OCI-LY7 (cell line): ENCODE measurements around the gene COL2A1. TPM values are rescaled to one million over a fixed set of nuclear protein-coding genes. Genes with fewer than 3 reads are reported as not detected.
"Not testable (repeated sequence)": the region's sequence is repeated elsewhere in the genome, so short reads cannot be mapped to it uniquely, and the experiment has no call there.

Experiments
- BruUV-seq: library from RNA; stranded (reverse); fragments of 400-500 nt; replicated peaks from 2 replicates; lab custom pipeline; 2021; lab: Mats Ljungman, UMichigan
- CTCF ChIA-PET: fragments of 300-600 bp; sonication (Branson Sonifier 250); formaldehyde crosslinking; loops from one replicate; lab custom pipeline; 2022; ENCODE audit warnings: antibody characterized with exemption; ENCODE audit not compliant: unreplicated experiment; lab: Charles Lee
- POLR2A ChIA-PET: fragments of 300-600 bp; sonication (Branson Sonifier 250); formaldehyde crosslinking; loops from one replicate; lab custom pipeline; 2022; ENCODE audit warnings: antibody characterized with exemption; lab: Charles Lee
- DNase-seq: peaks from one replicate; pipeline ENCODE4 v3.0.0-alpha.2; 2015; ENCODE audit warnings: low spot score
- H2AFZ ChIP-seq: fragments of 200-600 bp; sonication (generic), shearing (Covaris generic); 2 replicates; pipeline ENCODE4 v1.6.1; 2014; ENCODE audit warnings: mild to moderate bottlenecking, antibody characterized with exemption, low read length, moderate library complexity
- H3K27ac ChIP-seq: fragments of 200-600 bp; sonication (generic); 2 replicates; pipeline ENCODE4 v1.5.1; 2014; ENCODE audit warnings: mixed run types, low read depth, mild to moderate bottlenecking, moderate library complexity, low read length, inconsistent platforms; ENCODE audit not compliant: poor library complexity, severe bottlenecking
- H3K36me3 ChIP-seq: fragments of 200-600 bp; sonication (generic); 2 replicates; pipeline ENCODE4 v1.6.1; 2014; ENCODE audit warnings: mild to moderate bottlenecking, antibody characterized with exemption, low read length, moderate library complexity, mixed read lengths; ENCODE audit not compliant: insufficient read depth
- H3K4me1 ChIP-seq: fragments of 200-600 bp; sonication (generic); 2 replicates; pipeline ENCODE4 v1.5.1; 2014; ENCODE audit warnings: mild to moderate bottlenecking, low read length; ENCODE audit not compliant: insufficient read depth, poor library complexity, severe bottlenecking
- H3K4me2 ChIP-seq: fragments of 200-600 bp; sonication (generic); 2 replicates; pipeline ENCODE4 v1.6.1; 2014; ENCODE audit warnings: mild to moderate bottlenecking, low read length
- H3K4me3 ChIP-seq: fragments of 200-600 bp; sonication (generic); 2 replicates; pipeline ENCODE4 v1.5.1; 2014; ENCODE audit warnings: mild to moderate bottlenecking, low read depth, low read length; ENCODE audit not compliant: poor library complexity, severe bottlenecking
- H3K79me2 ChIP-seq: fragments of 200-600 bp; sonication (generic); 2 replicates; pipeline ENCODE4 v1.6.1; 2016; ENCODE audit warnings: low read depth, mild to moderate bottlenecking, low read length, moderate library complexity, mixed read lengths; ENCODE audit not compliant: insufficient read depth
- H3K9me2 ChIP-seq: fragments of 200-600 bp; sonication (generic); 2 replicates; pipeline ENCODE4 v1.6.1; 2016; ENCODE audit warnings: mild to moderate bottlenecking, low read length, mixed read lengths; ENCODE audit not compliant: insufficient read depth
- H3K9me3 ChIP-seq: fragments of 200-600 bp; sonication (generic); 2 replicates; pipeline ENCODE4 v1.6.1; 2014; ENCODE audit warnings: mild to moderate bottlenecking, mixed run types, low read length, mixed read lengths
- H4K20me1 ChIP-seq: fragments of 200-600 bp; sonication (generic); 2 replicates; pipeline ENCODE4 v1.6.1; 2014; ENCODE audit warnings: mild to moderate bottlenecking, antibody characterized with exemption, low read length, moderate library complexity, mixed read lengths; ENCODE audit not compliant: insufficient read depth
- EZH2phosphoT487 ChIP-seq: fragments of 200-600 bp; sonication (generic); IDR thresholded peaks from 2 replicates; pipeline ENCODE4 v1.6.1; 2018; ENCODE audit warnings: low read depth, borderline replicate concordance, mild to moderate bottlenecking, mixed run types, antibody characterized with exemption, low read length, moderate library complexity, mixed read lengths
- intact Hi-C: fragments of 100-400 bp; cut with micrococcal nuclease; formaldehyde crosslinking; loops from one replicate; pipeline ENCODE4 v1.10.0; 2022; ENCODE audit not compliant: unreplicated experiment
- total RNA-seq, 2 experiments: library from RNA; depleted of rRNA in 1 of 2; stranded (reverse); fragments of >200 nt in 1 of 2; shearing (Covaris generic) in 1 of 2; gene quantifications; 2 replicates each; pipeline ENCODE4 v1.2.3, GENCODE V29; 2014 to 2022
- TF ChIP-seq, protein P1 (sequence below): fragments of 200-600 bp; sonication (generic); conservative IDR thresholded peaks from 2 replicates; pipeline ENCODE4 v1.5.1; 2014; ENCODE audit warnings: mild to moderate bottlenecking, antibody characterized with exemption, low read length, moderate library complexity, mixed read lengths

Gene COL2A1
- total RNA-seq, 2 experiments from 2014 or later, result 0.08 TPM; not detected in 1

DNA sequence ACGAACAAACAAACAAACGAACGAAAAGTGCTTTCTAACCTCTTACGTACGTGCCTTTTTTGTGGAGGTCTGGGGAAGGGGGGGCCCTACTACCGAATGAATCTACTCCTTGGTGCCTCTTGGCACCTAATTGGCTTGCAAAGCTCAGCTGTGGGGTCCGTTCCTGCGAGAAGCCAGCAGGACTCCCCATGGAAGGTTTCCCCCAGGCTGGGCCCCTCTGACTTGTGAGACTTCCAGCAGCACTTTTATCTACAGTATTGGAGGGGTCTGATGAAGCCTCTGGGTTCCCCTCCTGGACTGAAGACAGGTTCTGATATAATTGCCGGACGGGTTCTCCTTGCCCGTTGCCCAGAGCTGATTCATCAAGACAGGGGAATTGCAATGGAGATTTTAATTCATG lies 42.1 kb downstream of the COL2A1 start:
- no TSS peak for BruUV-seq
- Histone ChIP-seq H2AFZ (no peak overlapping the region), H3K4me3 (no peak overlapping the region), H3K9me3 (0 out of 2 replicates have a peak, but pooled peaks cover 5% of the 10 kb centered on the region), H3K27ac (no peak overlapping the region), H4K20me1 (no peaks in the 10 kb centered on the region), H3K36me3 (peaks cover 24% of the 10 kb centered on the region), H3K4me1 (peaks cover 32% of the 10 kb centered on the region), H3K9me2 (no peaks in the 10 kb centered on the region), H3K4me2 (no peak overlapping the region), H3K79me2 (peaks cover 10% of the 10 kb centered on the region; the same call in 1 of the 2 replicates)
- CTCF ChIA-PET, result no interaction called here
- TF ChIP-seq EZH2phosphoT487, result no peak
- TF ChIP-seq, protein P1, sequence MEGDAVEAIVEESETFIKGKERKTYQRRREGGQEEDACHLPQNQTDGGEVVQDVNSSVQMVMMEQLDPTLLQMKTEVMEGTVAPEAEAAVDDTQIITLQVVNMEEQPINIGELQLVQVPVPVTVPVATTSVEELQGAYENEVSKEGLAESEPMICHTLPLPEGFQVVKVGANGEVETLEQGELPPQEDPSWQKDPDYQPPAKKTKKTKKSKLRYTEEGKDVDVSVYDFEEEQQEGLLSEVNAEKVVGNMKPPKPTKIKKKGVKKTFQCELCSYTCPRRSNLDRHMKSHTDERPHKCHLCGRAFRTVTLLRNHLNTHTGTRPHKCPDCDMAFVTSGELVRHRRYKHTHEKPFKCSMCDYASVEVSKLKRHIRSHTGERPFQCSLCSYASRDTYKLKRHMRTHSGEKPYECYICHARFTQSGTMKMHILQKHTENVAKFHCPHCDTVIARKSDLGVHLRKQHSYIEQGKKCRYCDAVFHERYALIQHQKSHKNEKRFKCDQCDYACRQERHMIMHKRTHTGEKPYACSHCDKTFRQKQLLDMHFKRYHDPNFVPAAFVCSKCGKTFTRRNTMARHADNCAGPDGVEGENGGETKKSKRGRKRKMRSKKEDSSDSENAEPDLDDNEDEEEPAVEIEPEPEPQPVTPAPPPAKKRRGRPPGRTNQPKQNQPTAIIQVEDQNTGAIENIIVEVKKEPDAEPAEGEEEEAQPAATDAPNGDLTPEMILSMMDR, result no peak
- intact Hi-C loops, result loop anchor here (2.0 to 10.0 kb wide), 4 partner anchors 60 to 255 kb away; partner anchors contain the start of genes RPAP3, SLC48A1 and VDR
- DNase-seq, result no peak
- POLR2A ChIA-PET, result no interaction called here

DNA sequence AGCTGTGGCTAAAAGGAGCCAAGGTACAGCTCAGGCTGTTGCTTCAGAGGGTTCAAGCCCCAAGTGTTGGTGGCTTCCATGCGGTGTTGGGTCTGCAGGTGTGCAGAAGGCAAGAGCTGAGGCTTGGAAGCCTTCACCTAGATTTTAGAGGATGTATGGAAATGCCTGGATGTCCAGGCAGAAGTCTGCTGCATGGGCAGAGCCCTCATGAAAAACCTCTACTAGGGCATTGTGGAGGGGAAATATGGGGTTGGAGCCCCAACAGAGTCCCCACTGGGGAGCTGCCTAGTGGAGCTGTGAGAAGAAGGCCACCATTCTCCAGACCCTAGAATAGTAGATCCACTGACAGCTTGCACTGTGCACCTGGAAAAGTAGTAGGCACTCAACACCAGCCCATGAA lies 46.6 kb downstream of the COL2A1 start:
- intact Hi-C loops, H3K4me3 ChIP-seq, POLR2A ChIA-PET, H2AFZ ChIP-seq, H3K4me1 ChIP-seq, H3K4me2 ChIP-seq, H3K79me2 ChIP-seq, BruUV-seq, H3K36me3 ChIP-seq, DNase-seq, H3K9me2 ChIP-seq, H3K9me3 ChIP-seq, CTCF ChIA-PET, H3K27ac ChIP-seq, H4K20me1 ChIP-seq: not testable (repeated sequence)

DNA sequence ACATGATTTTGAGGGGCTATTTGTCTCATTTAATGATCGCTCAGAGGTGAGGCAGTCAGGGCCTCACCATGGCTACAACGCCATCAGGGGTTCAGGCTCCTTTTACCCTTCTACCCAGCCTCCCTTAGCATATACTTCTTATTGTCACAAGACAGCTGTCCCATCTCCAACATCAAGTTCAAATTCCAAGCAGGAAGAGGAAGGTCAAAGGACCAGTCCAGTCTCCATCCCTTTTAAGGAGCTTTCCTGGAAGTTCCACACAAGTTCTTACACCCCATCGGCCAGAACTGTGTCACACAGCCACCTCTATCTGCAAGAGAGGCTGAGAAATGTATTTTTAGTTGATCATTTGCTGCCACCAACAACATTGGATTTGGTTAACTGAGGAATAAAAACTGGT lies 49.2 kb downstream of the COL2A1 start:
- ChIA-PET CTCF (no interaction called here), POLR2A (interaction anchor here (1.2 kb wide), 1 partner anchor 21 kb away, joined by 3 read pairs; no protein-coding TSS in a partner anchor)
- Histone ChIP-seq H3K4me1 (no peaks in the 10 kb centered on the region), H4K20me1 (no peaks in the 10 kb centered on the region), H3K4me3 (no peak overlapping the region), H3K79me2 (no peaks in the 10 kb centered on the region), H3K9me3 (0 out of 2 replicates have a peak, but pooled peaks cover 5% of the 10 kb centered on the region), H3K36me3 (no peaks in the 10 kb centered on the region), H2AFZ (no peak overlapping the region), H3K4me2 (no peak overlapping the region), H3K27ac (no peak overlapping the region), H3K9me2 (no peaks in the 10 kb centered on the region)
- TF ChIP-seq EZH2phosphoT487, result no peak
- TF ChIP-seq, protein P1, result no peak
- intact Hi-C loops, result no loop called here
- no peak for DNase-seq
- no TSS peak for BruUV-seq
